Caco-2 (cell line): ENCODE data around the gene TXNL1. TPM values are rescaled to one million over a fixed set of nuclear protein-coding genes. Genes with fewer than 3 reads are reported as not detected.

Experiments
- BruUV-seq: library from RNA; stranded (reverse); fragments of 400-500 nt; replicated peaks from 2 replicates; lab custom pipeline; 2021; lab: Mats Ljungman, UMichigan
- CTCF ChIA-PET: fragments of 300-600 bp; sonication (Branson Sonifier 250); formaldehyde crosslinking; loops from one replicate; lab custom pipeline; 2022; ENCODE audit warnings: antibody characterized with exemption; lab: Charles Lee
- POLR2A ChIA-PET: fragments of 300-600 bp; sonication (Branson Sonifier 250); formaldehyde crosslinking; loops from one replicate; lab custom pipeline; 2022; ENCODE audit warnings: antibody characterized with exemption; lab: Charles Lee
- DNase-seq, 2 experiments: peaks; one replicate each; pipeline versions ENCODE4 v3.0.0 to v3.0.0-alpha.2; 2020 to 2022
- H3K27me3 ChIP-seq: replicated peaks from 2 replicates; pipeline ENCODE4 v1.6.0; 2011; ENCODE audit warnings: low read length; ENCODE audit not compliant: control insufficient read depth, insufficient read depth
- H3K36me3 ChIP-seq: 2 replicates; pipeline ENCODE4 v1.5.1; 2011; ENCODE audit warnings: low read length; ENCODE audit not compliant: control insufficient read depth, insufficient read depth
- H3K4me1 ChIP-seq: fragments of 250-450 bp; sonication (Bioruptor Pico); 2 replicates; pipeline ENCODE4 v1.5.1; 2020; ENCODE audit warnings: mild to moderate bottlenecking
- H3K4me3 ChIP-seq: 2 replicates; pipeline ENCODE4 v1.5.1; 2011; ENCODE audit warnings: low read depth, mild to moderate bottlenecking, control low read depth, low read length
- H3K9me3 ChIP-seq: fragments of 250-450 bp; sonication (Bioruptor Pico); 2 replicates; pipeline ENCODE4 v1.5.1; 2020; ENCODE audit warnings: mild to moderate bottlenecking, moderate library complexity
- H3K27ac Mint-ChIP-seq: one replicate; pipeline ENCODE4 v1.8.0; 2022; ENCODE audit warnings: mixed read lengths; ENCODE audit not compliant: unreplicated experiment
- H3K27me3 Mint-ChIP-seq: one replicate; pipeline ENCODE4 v1.8.0; 2022; ENCODE audit warnings: mixed read lengths; ENCODE audit not compliant: insufficient read depth, unreplicated experiment
- H3K36me3 Mint-ChIP-seq: one replicate; pipeline ENCODE4 v1.8.0; 2022; ENCODE audit warnings: mild to moderate bottlenecking, mixed read lengths; ENCODE audit not compliant: insufficient read depth, unreplicated experiment
- H3K4me1 Mint-ChIP-seq: one replicate; pipeline ENCODE4 v1.8.0; 2022; ENCODE audit warnings: low read depth, mixed read lengths; ENCODE audit not compliant: unreplicated experiment
- H3K4me3 Mint-ChIP-seq: one replicate; pipeline ENCODE4 v1.8.0; 2022; ENCODE audit warnings: mild to moderate bottlenecking, moderate library complexity, mixed read lengths; ENCODE audit not compliant: unreplicated experiment
- H3K9me3 Mint-ChIP-seq: one replicate; pipeline ENCODE4 v1.8.0; 2022; ENCODE audit warnings: mixed read lengths; ENCODE audit not compliant: unreplicated experiment
- CTCF ChIP-seq, 2 experiments: fragments of 200-600 bp in 1 of 2; IDR thresholded peaks; 1 replicate in 1 of 2; 2 replicates in 1 of 2; pipeline versions ENCODE4 v1.5.1 to v1.8.0; 2011 to 2022; ENCODE audit warnings: antibody characterized with exemption in 1 of 2, control low read depth in 1 of 2, inconsistent platforms in 1 of 2, low read depth in 1 of 2, low read length in 1 of 2, mild to moderate bottlenecking in 1 of 2, moderate library complexity in 1 of 2; ENCODE audit not compliant: insufficient read depth in 1 of 2, severe bottlenecking in 1 of 2, unreplicated experiment in 1 of 2
- intact Hi-C: fragments of 100-400 bp; cut with micrococcal nuclease; formaldehyde crosslinking; loops from one replicate; pipeline ENCODE4 v1.10.0; 2022; ENCODE audit not compliant: unreplicated experiment
- total RNA-seq: library from RNA; stranded (reverse); gene quantifications from 2 replicates; pipeline ENCODE4 v1.2.3, GENCODE V29; 2022

Gene TXNL1
- total RNA-seq, 1 experiment from 2014 or later: 49.0 TPM

DNA sequence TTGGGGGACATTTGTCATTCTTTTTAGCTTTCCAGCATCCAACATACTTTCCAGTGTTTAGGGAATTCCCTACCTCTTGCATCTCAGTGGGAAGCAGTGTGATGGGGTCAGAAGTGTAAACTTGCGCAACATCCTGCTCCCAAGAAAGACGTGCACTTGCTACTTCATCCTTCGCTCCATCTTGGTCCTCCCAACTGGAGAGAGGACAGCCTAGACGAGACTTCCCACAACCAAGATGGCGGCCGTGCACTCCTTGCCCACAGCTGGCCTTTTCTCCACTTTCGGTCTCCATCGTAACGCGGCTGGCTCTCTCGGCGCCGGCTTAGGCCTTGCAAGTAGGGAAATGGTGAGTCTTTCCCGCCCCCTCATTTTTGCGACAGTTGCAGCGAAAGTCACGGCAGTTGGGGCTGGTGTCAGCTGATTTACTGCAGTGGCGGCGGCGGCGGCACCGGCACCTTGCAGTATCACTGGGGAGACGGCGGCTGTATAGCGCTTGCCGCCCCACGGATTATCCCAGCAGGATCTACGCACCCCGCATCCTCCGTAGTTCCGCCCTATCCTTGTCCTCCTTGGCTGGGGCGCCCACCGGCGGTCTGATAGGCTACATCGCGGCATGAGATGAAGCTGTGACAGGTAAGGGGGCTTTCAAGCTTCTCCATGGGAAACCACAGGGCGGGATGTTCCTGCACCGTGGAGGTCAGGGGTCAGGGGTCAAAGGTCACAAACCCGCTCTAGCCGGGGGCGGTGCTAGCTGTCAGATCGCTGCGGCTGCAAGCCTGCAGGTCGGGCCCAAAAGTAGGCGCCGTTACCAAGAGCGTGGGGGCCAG, 12.8 kb upstream of the TXNL1 start, which contains the start of gene WDR7:
Gene WDR7, plus strand, starts transcription at position 416 of the 827 bp plus-strand sequence. CDS start 21,157 bp downstream, outside the sequence.
- Mint-ChIP-seq H3K27me3 (no peaks in the 10 kb centered on the region), H3K36me3 (no peaks in the 10 kb centered on the region), H3K9me3 (no peaks in the 10 kb centered on the region), H3K4me1 (peaks cover 6% of the 10 kb centered on the region), H3K27ac (peak within 1 kb of the TSS; percentile 21), H3K4me3 (peak within 1 kb of the TSS; percentile 71)
- no peaks in the 10 kb centered on the region for H3K4me1 ChIP-seq
- H3K4me3 ChIP-seq: peak within 1 kb of the TSS; percentile 50
- H3K9me3 ChIP-seq: no peaks in the 10 kb centered on the region
- intact Hi-C loops: loop anchor here (1.0 kb wide), 1 partner anchor 13 kb away; the partner anchor contains the start of gene TXNL1
- DNase-seq: peak; percentile 89 to 93
- TF ChIP-seq CTCF (IDR thresholded peaks at IDR 0.05; ENCODE audit: insufficient read depth in 1 of 2, low read depth in 1 of 2, low read length in 1 of 2, severe bottlenecking in 1 of 2, unreplicated experiment in 1 of 2): no peak
- no TSS peak for BruUV-seq
- ChIA-PET POLR2A (no interaction called here), CTCF (interaction anchor here (0.5 kb wide), 1 partner anchor 33 kb away, joined by 3 read pairs; no protein-coding TSS in a partner anchor)
- no peaks in the 10 kb centered on the region for H3K36me3 ChIP-seq
- no peaks in the 10 kb centered on the region for H3K27me3 ChIP-seq

GRCh38 chr18:56649996-56650395, 11.6 kb upstream of the TXNL1 start:
- no TSS peak for BruUV-seq
- Histone ChIP-seq H3K36me3 (no peaks in the 10 kb centered on the region), H3K9me3 (no peaks in the 10 kb centered on the region), H3K27me3 (no peaks in the 10 kb centered on the region), H3K4me3 (no peak overlapping the region), H3K4me1 (no peaks in the 10 kb centered on the region)
- Mint-ChIP-seq H3K27ac (no peak overlapping the region), H3K4me3 (no peak overlapping the region), H3K36me3 (no peaks in the 10 kb centered on the region), H3K27me3 (no peaks in the 10 kb centered on the region), H3K9me3 (no peaks in the 10 kb centered on the region), H3K4me1 (peaks cover 6% of the 10 kb centered on the region)
- no peak for TF ChIP-seq CTCF (IDR thresholded peaks at IDR 0.05; ENCODE audit: insufficient read depth in 1 of 2, low read depth in 1 of 2, low read length in 1 of 2, severe bottlenecking in 1 of 2, unreplicated experiment in 1 of 2)
- intact Hi-C loops: no loop called here
- POLR2A ChIA-PET: no interaction called here
- DNase-seq: no peak
- CTCF ChIA-PET: no interaction called here

DNA sequence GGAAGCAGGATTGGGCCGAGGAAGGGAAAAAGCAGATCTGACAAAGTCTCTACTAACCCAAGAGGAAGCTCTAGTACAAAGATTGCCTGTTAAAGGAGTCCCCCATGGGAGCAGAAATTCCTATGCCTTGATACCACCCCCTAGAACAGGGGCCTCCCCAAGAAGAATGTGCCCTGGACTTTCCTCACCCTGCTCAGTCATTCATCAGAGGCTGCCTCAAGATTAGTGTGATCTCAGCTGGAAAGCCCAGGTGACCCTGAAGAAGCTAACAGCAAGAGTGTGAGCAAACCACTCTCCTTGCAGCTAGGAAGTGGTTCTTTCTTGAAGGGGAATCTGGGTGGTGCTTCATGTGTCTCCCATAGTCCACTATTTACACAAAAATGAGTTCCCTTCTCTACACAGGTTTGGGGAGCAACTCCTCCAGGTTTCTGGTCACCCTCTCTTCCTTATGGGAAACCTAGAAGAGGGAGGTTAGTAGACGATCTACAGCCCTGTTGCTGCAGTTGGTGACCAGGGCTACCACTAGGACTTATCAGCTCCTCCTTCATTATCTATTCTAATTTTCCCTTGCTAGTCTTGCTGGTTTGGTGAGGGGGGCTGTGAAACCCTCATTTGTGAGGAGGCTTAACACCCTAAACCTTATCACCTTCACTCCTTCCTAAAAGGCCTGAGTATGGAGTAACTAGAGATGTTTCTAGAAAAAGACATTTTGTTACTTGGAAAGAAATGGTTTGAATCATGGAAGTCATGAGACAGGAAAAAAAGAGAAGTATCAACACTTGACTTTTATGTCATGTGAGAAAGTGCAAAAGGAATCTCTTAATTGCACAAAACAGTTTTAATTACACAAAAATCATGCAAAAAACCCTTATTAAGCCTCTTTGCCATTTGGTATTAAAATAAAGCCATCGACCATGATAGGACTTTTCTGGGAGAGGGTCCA, 9.8 kb upstream of the TXNL1 start:
- DNase-seq: no peak
- H3K27ac Mint-ChIP-seq: no peak overlapping the region

More for the DNA sequence above, 9.8 kb upstream of the TXNL1 start:
- POLR2A ChIA-PET: no interaction called here
- intact Hi-C loops: no loop called here
- H3K4me1 Mint-ChIP-seq: peaks cover 6% of the 10 kb centered on the region
- H3K27me3 Mint-ChIP-seq: no peaks in the 10 kb centered on the region
- no peak overlapping the region for H3K4me3 Mint-ChIP-seq
- Histone ChIP-seq H3K4me3 (no peak overlapping the region), H3K27me3 (no peaks in the 10 kb centered on the region), H3K9me3 (no peaks in the 10 kb centered on the region), H3K36me3 (no peaks in the 10 kb centered on the region), H3K4me1 (no peaks in the 10 kb centered on the region)
- no TSS peak for BruUV-seq
- no peaks in the 10 kb centered on the region for H3K36me3 Mint-ChIP-seq
- TF ChIP-seq CTCF (IDR thresholded peaks at IDR 0.05; ENCODE audit: insufficient read depth in 1 of 2, low read depth in 1 of 2, low read length in 1 of 2, severe bottlenecking in 1 of 2, unreplicated experiment in 1 of 2): no peak
- CTCF ChIA-PET: no interaction called here
- no peaks in the 10 kb centered on the region for H3K9me3 Mint-ChIP-seq
